Measurements from ENCODE around the gene RND1.
"Not testable (repeated sequence)": the region's sequence is repeated elsewhere in the genome, so short reads cannot be mapped to it uniquely, and the experiment has no call there.

RND1 gene

GRCh38 chr12:48868451-48868850 lies 2.8 kb upstream of the RND1 start:
- Histone ChIP-seq H3K27ac (ENCODE audit: low read length) (no peak overlapping the region), H3K4me1 (ENCODE audit: control insufficient read depth, insufficient read depth, low read length) (peaks cover 10% of the 10 kb centered on the region), H3K9me3 (ENCODE audit: control insufficient read depth in 2 of 2, low read length in 2 of 2) (no peaks in the 10 kb centered on the region), H3K9ac (ENCODE audit: low read length in 2 of 2) (no peak overlapping the region), H3K36me3 (ENCODE audit: control insufficient read depth in 2 of 2, insufficient read depth in 2 of 2, low read length in 2 of 2) (no peaks in the 10 kb centered on the region), H3K4me3 (ENCODE audit: low read length in 2 of 2) (no peak overlapping the region), H3K27me3 (ENCODE audit: control insufficient read depth in 1 of 2, insufficient read depth in 2 of 2, low read length in 2 of 2) (peaks cover 10 to 11% of the 10 kb centered on the region in 2 donors)

GRCh38 chr12:48866052-48866711 lies 512 bp upstream of the RND1 start:
- Histone ChIP-seq H3K4me3 (ENCODE audit: low read length in 2 of 2) (peak overlapping the region; percentile 79 to 89), H3K9ac (ENCODE audit: low read length in 2 of 2) (no peak overlapping the region), H3K36me3 (ENCODE audit: control insufficient read depth in 2 of 2, insufficient read depth in 2 of 2, low read length in 2 of 2) (no peaks in the 10 kb centered on the region), H3K4me1 (ENCODE audit: control insufficient read depth, insufficient read depth, low read length) (peaks cover 10% of the 10 kb centered on the region), H3K9me3 (ENCODE audit: control insufficient read depth in 2 of 2, low read length in 2 of 2) (no peaks in the 10 kb centered on the region), H3K27ac (ENCODE audit: low read length) (no peak overlapping the region), H3K27me3 (ENCODE audit: control insufficient read depth in 1 of 2, insufficient read depth in 2 of 2, low read length in 2 of 2) (peaks cover 11 to 19% of the 10 kb centered on the region in 2 donors)

DNA sequence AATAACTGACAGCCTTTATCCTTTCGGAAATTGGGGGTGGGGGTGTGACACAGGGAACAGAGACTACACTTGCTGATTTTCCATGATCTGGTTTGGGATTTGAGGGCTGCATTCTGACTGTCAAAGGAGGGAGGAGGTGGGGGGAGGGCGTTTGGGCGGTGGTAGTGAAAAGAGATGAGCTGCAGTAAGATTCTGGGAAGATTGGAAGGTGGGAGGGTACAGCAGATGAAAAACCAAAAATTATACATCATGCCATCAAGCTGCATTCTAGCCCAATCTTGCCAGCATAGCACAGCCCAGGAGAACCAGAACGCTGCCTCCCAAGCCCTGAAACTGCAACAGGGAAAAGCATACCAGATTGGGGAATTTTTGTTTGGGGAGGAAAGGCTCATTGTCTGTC lies 2.4 kb downstream of the RND1 start:
- H3K27ac ChIP-seq (ENCODE audit: low read length): no peak overlapping the region
- no peaks in the 10 kb centered on the region for H3K36me3 ChIP-seq (ENCODE audit: control insufficient read depth in 2 of 2, insufficient read depth in 2 of 2, low read length in 2 of 2)
- H3K9ac ChIP-seq (ENCODE audit: low read length in 2 of 2): no peak overlapping the region
- H3K9me3 ChIP-seq (ENCODE audit: control insufficient read depth in 2 of 2, low read length in 2 of 2): no peaks in the 10 kb centered on the region
- H3K4me1 ChIP-seq (ENCODE audit: control insufficient read depth, insufficient read depth, low read length): peaks cover 10% of the 10 kb centered on the region
- H3K27me3 ChIP-seq (ENCODE audit: control insufficient read depth in 1 of 2, insufficient read depth in 2 of 2, low read length in 2 of 2): peaks cover 11 to 19% of the 10 kb centered on the region in 2 donors
- no peak overlapping the region for H3K4me3 ChIP-seq (ENCODE audit: low read length in 2 of 2)

DNA sequence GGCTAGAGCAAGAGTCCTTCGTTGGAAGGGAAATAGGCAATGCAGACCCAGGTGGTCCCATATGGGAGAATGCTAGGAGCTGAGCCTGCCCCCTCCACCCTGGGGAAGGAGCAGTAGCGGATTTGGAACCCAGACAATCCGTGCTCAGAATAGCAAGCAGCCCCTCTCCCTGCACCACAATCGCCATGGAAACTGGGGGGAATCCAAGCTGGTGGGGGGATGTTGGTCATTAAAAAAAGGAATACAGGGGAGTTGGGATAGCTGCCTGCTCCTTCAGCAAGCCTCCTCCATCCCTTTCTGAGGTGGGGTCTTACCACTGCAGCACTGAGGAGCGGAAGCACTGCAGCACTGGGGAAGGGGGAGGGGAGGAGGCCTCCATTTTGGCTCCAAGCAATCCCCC lies 2.9 kb downstream of the RND1 start:
- Histone ChIP-seq H3K4me1 (ENCODE audit: control insufficient read depth, insufficient read depth, low read length) (peaks cover 10% of the 10 kb centered on the region), H3K9me3 (ENCODE audit: control insufficient read depth in 2 of 2, low read length in 2 of 2) (no peaks in the 10 kb centered on the region), H3K27ac (ENCODE audit: low read length) (no peak overlapping the region), H3K4me3 (ENCODE audit: low read length in 2 of 2) (no peak overlapping the region), H3K27me3 (ENCODE audit: control insufficient read depth in 1 of 2, insufficient read depth in 2 of 2, low read length in 2 of 2) (peaks cover 11 to 19% of the 10 kb centered on the region in 2 donors), H3K36me3 (ENCODE audit: control insufficient read depth in 2 of 2, insufficient read depth in 2 of 2, low read length in 2 of 2) (no peaks in the 10 kb centered on the region), H3K9ac (ENCODE audit: low read length in 2 of 2) (no peak overlapping the region)

GRCh38 chr12:48861111-48861510 lies 4.6 kb downstream of the RND1 start:
- no peak overlapping the region for H3K27ac ChIP-seq (ENCODE audit: low read length)
- peaks cover 10% of the 10 kb centered on the region for H3K4me1 ChIP-seq (ENCODE audit: control insufficient read depth, insufficient read depth, low read length)
- no peaks in the 10 kb centered on the region for H3K9me3 ChIP-seq (ENCODE audit: control insufficient read depth in 2 of 2, low read length in 2 of 2)
- no peaks in the 10 kb centered on the region for H3K36me3 ChIP-seq (ENCODE audit: control insufficient read depth in 2 of 2, insufficient read depth in 2 of 2, low read length in 2 of 2)
- peaks cover 11 to 19% of the 10 kb centered on the region in 2 donors for H3K27me3 ChIP-seq (ENCODE audit: control insufficient read depth in 1 of 2, insufficient read depth in 2 of 2, low read length in 2 of 2)
- no peak overlapping the region for H3K9ac ChIP-seq (ENCODE audit: low read length in 2 of 2)
- H3K4me3 ChIP-seq (ENCODE audit: low read length in 2 of 2): no peak overlapping the region

- not testable (repeated sequence) for H3K9me3 ChIP-seq (ENCODE audit: control insufficient read depth in 2 of 2, low read length in 2 of 2); H3K27ac ChIP-seq (ENCODE audit: low read length); H3K4me1 ChIP-seq (ENCODE audit: control insufficient read depth, insufficient read depth, low read length); H3K36me3 ChIP-seq (ENCODE audit: control insufficient read depth in 2 of 2, insufficient read depth in 2 of 2, low read length in 2 of 2); H3K9ac ChIP-seq (ENCODE audit: low read length in 2 of 2); H3K4me3 ChIP-seq (ENCODE audit: low read length in 2 of 2)
- H3K27me3 ChIP-seq (ENCODE audit: control insufficient read depth in 1 of 2, insufficient read depth in 2 of 2, low read length in 2 of 2): peaks cover 11 to 18% of the 10 kb centered on the region in 2 donors
Observed at GRCh38 chr12:48860236-48860635, 5.4 kb downstream of the RND1 start.

- H3K36me3 ChIP-seq (ENCODE audit: control insufficient read depth in 2 of 2, insufficient read depth in 2 of 2, low read length in 2 of 2): no peaks in the 10 kb centered on the region
- no peak overlapping the region for H3K27ac ChIP-seq (ENCODE audit: low read length)
- H3K27me3 ChIP-seq (ENCODE audit: control insufficient read depth in 1 of 2, insufficient read depth in 2 of 2, low read length in 2 of 2): peaks cover 8 to 14% of the 10 kb centered on the region in 2 donors
- no peaks in the 10 kb centered on the region for H3K9me3 ChIP-seq (ENCODE audit: control insufficient read depth in 2 of 2, low read length in 2 of 2)
- no peak overlapping the region for H3K4me3 ChIP-seq (ENCODE audit: low read length in 2 of 2)
- H3K4me1 ChIP-seq (ENCODE audit: control insufficient read depth, insufficient read depth, low read length): peaks cover under 1% of the 10 kb centered on the region
- H3K9ac ChIP-seq (ENCODE audit: low read length in 2 of 2): no peak overlapping the region
Observed at GRCh38 chr12:48859607-48860006, 6.1 kb downstream of the RND1 start.

GRCh38 chr12:48858043-48858442 lies 7.6 kb downstream of the RND1 start:
- H3K9ac ChIP-seq (ENCODE audit: low read length in 2 of 2): no peak overlapping the region
- no peaks in the 10 kb centered on the region for H3K36me3 ChIP-seq (ENCODE audit: control insufficient read depth in 2 of 2, insufficient read depth in 2 of 2, low read length in 2 of 2)
- no peaks in the 10 kb centered on the region for H3K9me3 ChIP-seq (ENCODE audit: control insufficient read depth in 2 of 2, low read length in 2 of 2)
- H3K27ac ChIP-seq (ENCODE audit: low read length): no peak overlapping the region
- H3K27me3 ChIP-seq (ENCODE audit: control insufficient read depth in 1 of 2, insufficient read depth in 2 of 2, low read length in 2 of 2): peaks cover 0 to 7% of the 10 kb centered on the region in 2 donors
- H3K4me3 ChIP-seq (ENCODE audit: low read length in 2 of 2): no peak overlapping the region
- no peaks in the 10 kb centered on the region for H3K4me1 ChIP-seq (ENCODE audit: control insufficient read depth, insufficient read depth, low read length)

DNA sequence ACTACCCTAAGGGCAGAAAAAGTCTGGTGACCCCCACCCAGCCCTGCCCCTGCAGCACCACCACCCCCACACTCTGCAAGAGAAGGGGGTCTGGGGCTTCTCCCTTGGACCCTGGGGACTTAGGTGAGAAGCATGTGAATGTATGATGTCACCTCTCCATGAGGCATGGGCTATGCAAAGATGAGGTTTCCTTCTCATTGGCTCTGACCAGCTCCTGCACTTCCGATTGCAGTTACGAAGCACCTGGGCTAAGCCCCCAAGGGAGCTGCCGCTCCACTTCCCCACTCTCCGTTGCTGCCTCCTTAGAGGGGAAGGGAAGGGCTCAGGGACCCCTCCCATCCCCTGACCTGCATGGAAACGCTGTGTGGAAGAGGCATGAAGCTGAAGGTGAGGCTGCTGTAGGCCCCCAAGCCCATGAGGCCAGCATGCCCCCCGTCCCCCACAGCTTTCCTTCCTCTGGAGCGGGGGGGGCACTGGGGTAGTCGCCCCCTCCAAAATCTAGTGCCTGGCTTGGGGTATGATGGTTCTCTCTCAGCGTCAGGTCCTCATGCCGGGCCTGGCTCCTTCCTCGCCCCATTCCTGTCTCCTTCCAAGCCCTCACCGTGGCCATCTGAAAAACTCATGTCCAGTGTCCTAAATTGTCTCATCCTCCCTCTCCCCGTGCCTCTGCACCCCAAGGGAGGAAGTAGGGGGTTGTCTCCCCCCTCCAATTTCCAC lies 8.2 kb downstream of the RND1 start:
- Histone ChIP-seq H3K4me1 (ENCODE audit: control insufficient read depth, insufficient read depth, low read length) (peaks cover 3% of the 10 kb centered on the region), H3K9ac (ENCODE audit: low read length in 2 of 2) (no peak overlapping the region), H3K9me3 (ENCODE audit: control insufficient read depth in 2 of 2, low read length in 2 of 2) (no peaks in the 10 kb centered on the region), H3K27ac (ENCODE audit: low read length) (no peak overlapping the region), H3K27me3 (ENCODE audit: control insufficient read depth in 1 of 2, insufficient read depth in 2 of 2, low read length in 2 of 2) (peaks cover 0 to 2% of the 10 kb centered on the region in 2 donors), H3K4me3 (ENCODE audit: low read length in 2 of 2) (no peak overlapping the region), H3K36me3 (ENCODE audit: control insufficient read depth in 2 of 2, insufficient read depth in 2 of 2, low read length in 2 of 2) (no peaks in the 10 kb centered on the region)

DNA sequence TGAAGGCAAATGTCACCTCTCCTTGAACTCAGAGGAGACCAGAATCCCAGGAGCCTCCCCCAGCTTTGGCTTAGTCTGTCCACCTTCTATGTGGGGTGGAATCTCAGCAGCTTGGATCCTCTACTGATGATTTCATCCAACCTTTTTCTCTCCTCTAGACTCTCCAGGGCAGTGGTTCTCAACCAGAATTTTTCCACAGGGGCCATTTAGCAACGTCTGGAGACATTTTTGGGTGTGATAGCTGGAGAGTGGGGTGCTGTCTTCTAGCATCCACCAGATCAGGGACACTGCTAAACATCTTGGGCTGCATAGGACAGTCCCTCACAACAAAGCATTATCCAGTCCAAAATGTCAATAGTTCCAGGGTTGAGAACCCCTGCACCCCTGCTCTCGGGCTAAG lies 9.3 kb downstream of the RND1 start:
- Histone ChIP-seq H3K9me3 (ENCODE audit: control insufficient read depth in 2 of 2, low read length in 2 of 2) (no peaks in the 10 kb centered on the region), H3K9ac (ENCODE audit: low read length in 2 of 2) (no peak overlapping the region), H3K27ac (ENCODE audit: low read length) (no peak overlapping the region), H3K4me3 (ENCODE audit: low read length in 2 of 2) (no peak overlapping the region), H3K36me3 (ENCODE audit: control insufficient read depth in 2 of 2, insufficient read depth in 2 of 2, low read length in 2 of 2) (no peaks in the 10 kb centered on the region), H3K4me1 (ENCODE audit: control insufficient read depth, insufficient read depth, low read length) (peaks cover 4% of the 10 kb centered on the region), H3K27me3 (ENCODE audit: control insufficient read depth in 1 of 2, insufficient read depth in 2 of 2, low read length in 2 of 2) (no peaks in the 10 kb centered on the region)

DNA sequence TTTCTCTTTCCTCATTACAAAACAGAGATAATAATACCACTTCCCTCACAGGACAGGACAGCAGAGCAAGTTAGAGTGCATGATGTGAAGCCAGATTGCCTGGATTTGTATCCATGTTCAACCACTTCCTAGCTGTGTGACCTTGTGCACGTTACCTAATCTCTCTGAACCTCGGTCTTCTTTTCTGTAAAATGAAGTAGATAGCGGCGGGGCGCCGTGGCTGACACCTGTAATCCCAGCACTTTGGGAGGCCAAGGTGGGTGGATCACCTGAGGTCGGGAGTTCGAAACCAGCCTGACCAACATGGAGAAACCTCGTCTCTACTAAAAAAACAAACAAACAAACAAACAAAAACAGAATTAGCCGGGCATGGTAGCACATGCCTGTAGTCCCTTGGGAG lies 10.7 kb downstream of the RND1 start:
- H3K4me3 ChIP-seq (ENCODE audit: low read length in 2 of 2); H3K36me3 ChIP-seq (ENCODE audit: control insufficient read depth in 2 of 2, insufficient read depth in 2 of 2, low read length in 2 of 2); H3K9ac ChIP-seq (ENCODE audit: low read length in 2 of 2); H3K9me3 ChIP-seq (ENCODE audit: control insufficient read depth in 2 of 2, low read length in 2 of 2); H3K27me3 ChIP-seq (ENCODE audit: control insufficient read depth in 1 of 2, insufficient read depth in 2 of 2, low read length in 2 of 2); H3K27ac ChIP-seq (ENCODE audit: low read length): not testable (repeated sequence)
- H3K4me1 ChIP-seq (ENCODE audit: control insufficient read depth, insufficient read depth, low read length): peaks cover 13% of the 10 kb centered on the region
